ENCODE data around the gene COL4A2.

COL4A2 gene

DNA sequence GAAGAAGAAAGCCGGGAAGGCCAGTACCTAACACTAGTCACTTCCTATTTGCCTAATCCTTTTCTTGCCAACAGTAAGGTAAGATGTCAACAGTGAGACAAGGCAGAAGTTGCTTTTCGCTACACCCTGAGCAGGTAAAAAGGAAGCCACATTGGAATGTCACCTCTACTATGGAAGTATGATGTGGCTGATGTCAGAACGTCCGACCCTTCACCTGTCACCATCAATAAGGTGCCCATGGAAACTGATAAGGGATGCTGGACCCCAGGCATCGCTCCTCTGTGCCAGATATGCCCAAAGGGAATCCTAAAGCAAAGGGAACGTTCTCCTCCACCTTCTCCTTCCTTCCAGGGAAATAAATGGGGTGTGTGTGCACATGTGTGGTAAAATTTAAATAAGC, 34.4 kb upstream of the COL4A2 start:
- no peak for DNase-seq

- no peak for DNase-seq
These were observed 33.8 kb upstream of the COL4A2 start for GRCh38 chr13:110273254-110273653.

DNA sequence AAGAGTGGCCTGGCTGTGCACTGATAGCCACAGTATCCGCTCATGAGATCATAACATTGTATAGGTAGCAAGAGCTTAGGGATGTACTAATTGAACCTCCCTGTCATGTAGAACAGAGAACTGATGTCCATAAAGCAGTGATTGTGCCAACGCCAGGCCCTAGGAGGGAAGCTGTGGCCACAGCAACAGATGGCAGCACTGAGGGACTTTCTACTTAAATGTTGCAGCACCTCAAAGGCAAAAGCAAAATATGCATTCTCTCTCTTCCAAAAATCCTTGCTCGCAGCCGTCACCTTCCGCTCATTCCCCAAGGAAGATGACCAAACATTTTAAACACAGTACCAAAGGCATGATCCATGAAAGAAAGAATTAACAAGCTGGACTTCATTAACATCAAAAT, 32.4 kb upstream of the COL4A2 start:
- no peak for DNase-seq

DNA sequence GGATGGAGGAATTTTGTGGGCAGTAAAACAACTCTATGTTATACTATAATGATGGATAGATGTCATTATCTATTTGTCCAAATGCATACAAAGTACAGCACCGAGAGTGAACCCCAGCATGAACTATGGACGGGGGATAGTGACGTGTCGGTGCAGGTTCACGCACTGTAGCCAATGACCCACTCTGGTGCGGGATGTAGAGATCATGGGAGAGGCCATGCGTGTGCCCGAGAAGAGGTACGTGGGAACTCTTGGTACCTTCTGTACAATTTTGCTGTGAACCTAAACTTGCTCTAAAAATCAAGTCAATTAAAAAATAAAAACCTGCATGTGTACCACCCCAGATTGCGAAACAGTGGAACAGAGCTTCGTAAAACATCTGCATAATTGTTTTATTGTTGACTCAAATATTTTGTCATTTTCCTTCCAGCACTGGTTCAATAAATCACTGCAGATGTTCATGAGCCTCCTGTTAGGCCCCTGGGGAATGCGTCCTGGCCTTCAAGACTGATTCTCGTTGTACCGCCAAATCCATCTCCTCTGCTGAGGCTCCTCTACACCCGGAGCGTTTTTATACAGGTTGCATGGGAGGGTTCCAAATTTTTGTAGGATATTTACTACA, 31.0 kb upstream of the COL4A2 start:
- DNase-seq = no peak

- DNase-seq = no peak
These were observed 30.5 kb upstream of the COL4A2 start for GRCh38 chr13:110276553-110276950.

DNA sequence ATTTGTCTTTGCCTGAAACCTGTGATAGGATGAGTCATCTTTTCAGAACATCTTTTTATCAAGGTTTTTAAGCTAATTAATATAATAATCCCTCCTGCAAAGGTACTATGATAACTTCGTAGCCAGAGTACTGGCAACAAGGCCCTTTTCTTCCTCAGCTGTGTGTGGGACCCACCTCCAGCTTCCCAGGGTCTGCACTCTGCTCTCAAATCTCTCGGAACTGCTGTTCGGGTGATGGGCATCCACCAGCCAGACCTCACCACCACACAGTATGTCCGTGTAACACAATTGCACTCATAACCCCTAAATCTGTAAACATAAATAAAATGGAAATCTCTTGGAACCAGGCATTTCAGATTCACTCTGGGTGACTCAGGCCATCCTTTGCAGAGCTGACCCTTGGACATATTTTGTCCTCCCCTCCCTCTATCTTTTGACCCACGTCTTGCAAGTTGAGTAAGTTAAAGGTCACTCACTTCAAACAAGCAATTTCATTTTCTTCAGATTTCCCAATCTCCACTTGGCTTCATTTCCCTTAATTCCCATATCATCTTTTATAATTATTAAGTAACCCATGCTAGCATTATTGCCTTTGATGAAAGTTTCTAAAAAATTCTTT, 29.6 kb upstream of the COL4A2 start:
- no peak for DNase-seq

DNA sequence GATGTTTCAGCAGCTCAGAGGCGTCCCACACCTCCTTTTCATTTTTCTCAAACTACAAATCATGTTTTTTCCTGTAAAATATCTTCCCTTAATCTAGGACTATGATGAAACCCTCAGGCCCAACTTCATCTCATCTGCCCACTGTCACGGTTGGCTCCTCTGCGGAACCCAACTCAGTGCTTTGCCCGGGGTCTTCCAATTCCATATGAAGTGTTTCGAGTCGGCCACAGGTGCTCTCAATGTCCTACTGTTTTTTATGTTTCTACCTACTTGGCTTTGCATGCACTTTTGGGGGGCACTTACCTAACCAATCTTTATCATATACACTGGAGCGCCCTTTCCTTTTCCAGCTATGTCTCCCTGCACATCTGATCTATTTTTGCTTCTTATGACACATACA, 28.2 kb upstream of the COL4A2 start:
- no peak for DNase-seq

DNA sequence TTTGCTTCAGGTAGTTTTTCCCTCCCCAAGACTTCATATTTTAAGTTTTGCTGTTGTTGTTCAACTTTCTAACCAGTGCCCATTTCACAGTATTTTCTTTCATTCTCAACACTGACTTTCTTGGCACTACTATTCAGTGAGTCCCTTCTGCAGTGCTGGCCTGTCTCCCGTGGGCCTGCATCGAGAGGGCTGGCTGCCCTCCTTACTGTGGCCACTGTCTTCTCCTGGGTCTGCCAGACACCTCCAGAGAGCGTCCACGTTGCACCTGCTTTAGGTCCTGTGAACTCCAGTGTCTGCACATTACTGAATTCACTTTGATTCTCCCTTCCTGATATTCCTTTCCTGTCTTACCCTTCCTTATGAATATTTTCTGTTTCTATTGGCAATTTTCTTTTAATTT, 27.4 kb upstream of the COL4A2 start:
- no peak for DNase-seq

DNA sequence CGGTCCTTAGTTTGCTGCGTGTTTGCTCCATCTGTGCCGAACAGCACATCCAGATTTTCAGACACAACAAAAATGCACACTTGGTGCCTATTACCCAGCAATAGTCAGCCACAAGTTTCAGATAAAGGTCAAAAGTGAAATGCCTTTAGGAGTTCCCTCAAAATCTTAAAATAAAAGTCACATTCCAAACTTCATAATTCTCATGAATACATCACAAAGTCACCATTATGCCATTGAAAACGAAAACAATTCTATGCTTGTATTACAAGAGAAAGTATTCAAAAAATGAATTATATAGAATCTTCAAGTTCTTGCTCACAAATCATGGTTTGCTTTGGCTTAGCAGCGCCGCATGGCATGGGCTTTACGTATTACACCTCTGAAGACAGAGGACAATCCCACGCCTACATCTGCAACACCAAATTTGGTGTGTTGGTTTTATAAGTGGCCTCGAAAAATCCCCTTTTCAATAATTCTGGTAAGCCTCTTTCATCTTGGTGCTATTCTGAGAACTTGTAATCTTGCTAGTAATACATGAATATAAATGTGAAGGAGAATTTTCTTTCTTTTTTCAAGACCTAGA, 26.8 kb upstream of the COL4A2 start:
- DNase-seq = no peak

GRCh38 chr13:110280985-110281688, 25.9 kb upstream of the COL4A2 start:
- DNase-seq = no peak

- no peak for DNase-seq
These were observed 25.3 kb upstream of the COL4A2 start for GRCh38 chr13:110281736-110282135.

DNA sequence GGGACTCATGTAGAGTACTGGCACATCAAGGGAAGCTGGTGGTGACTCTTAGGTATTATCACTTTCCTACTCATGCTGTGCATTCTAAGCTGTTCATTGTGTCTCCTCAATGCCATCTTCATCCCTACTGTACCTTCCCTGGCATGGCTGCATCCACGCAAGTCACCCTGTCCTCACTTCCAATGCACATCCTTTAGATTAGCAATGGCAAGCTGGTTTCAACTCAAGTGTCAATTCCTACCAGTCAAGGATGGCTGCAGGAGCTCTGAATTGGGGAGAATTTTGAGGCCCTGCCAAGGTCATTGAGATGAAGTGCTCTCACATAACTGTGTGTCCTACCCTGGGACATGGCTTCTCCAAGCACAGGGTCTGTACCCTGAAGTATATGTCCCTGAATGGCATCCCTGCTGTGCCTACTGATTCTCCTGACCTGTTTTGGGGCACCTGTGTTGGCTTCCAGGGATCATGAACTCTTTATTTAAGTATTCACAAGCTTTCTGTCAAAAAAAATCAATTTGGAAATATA, 24.7 kb upstream of the COL4A2 start:
- no peak for DNase-seq

DNA sequence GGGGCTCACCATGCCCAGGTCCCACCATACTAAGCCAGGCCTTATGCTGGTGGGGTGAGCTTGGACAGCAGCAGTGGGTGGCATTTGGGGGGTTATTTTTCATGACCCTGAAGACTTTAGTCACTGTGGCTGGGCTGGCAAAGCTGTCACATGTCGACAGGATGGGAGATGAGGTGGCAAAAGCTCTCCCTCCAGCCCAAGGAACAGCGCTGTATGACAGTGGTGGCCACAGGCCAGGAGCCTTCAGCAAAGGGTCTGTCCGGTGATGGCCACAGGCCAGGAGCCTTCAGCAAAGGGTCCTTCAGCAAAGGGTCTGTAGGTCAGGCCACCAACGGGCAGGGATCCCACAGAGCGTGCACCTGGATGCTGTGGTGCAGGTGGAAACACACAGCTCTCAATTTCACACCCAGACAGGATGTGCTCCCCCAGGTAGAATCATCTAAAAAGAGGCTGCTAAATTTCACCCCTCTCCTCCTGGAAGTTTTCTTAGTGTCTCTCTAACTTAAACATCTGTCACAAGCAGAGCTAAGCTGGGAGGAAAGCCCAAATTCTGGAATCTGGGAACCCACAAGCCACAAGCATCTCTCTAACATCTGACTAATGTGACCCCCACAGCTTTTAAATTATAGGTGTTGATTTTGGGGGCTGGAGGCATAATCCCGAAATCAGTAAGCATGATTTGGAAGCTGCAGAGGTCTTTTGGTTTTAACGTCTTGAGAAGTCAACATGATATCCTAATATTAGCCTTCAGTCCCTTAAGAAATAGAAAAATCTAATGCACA, 23.2 kb upstream of the COL4A2 start:
- DNase-seq = no peak

DNA sequence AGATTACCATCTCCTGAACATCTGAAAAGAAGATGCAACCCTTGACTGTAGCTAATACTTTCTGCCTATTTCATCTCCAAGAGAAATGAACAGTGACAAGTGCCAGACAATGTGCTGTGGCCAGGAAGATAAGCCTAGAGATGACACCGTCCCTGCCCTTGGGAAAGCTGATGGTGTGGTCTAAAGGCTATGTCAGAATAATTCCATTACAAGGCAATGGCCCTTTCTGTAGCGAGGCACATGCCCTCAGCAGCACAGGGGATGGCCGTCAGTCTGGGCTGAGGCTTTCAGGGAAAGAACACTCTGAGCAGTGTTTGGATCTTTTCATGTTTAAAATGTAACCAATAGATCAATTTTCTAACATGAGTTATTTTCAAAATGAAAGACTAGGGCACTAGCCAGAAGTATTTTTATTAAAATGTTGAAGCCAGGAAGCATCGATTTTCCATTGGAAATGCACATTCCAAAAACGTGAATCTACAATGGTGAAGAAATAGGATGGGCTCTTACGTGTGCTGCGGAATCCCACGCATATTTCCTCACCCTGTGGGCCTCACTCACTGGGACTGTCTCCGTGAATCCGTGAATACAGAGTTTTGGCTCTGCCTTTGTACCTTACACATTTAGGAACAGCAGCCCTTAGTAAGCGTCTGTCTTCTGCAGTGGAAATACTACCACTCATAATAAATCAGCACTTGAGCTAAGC, 22.2 kb upstream of the COL4A2 start:
- DNase-seq = no peak

GRCh38 chr13:110285991-110286832, 20.9 kb upstream of the COL4A2 start:
- DNase-seq = no peak

- no peak for DNase-seq
These were observed 20.0 kb upstream of the COL4A2 start for GRCh38 chr13:110286833-110287819.

- DNase-seq = no peak
These were observed 17.9 kb upstream of the COL4A2 start for GRCh38 chr13:110289174-110289573.

DNA sequence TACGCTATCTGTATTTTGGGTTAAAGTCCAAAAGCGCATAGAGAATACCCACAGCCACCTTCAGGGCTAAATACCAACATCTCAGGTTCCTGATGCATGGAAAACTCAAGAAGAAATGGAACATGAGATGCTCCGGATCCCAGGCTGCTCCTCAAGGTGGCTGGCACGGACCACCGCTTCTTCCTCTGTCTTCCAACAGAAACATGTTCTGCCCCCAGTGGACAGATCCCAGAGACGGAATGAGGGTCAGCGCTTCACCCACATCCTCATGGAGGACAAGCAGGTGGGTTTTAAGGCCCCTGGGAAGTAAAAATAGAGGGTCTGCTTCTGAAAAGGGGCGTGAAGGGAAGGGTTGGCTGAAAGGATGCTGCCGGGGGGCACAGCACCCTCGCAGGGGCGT, 17.4 kb upstream of the COL4A2 start:
- no peak for DNase-seq

GRCh38 chr13:110290153-110290552, 16.9 kb upstream of the COL4A2 start:
- no peak for DNase-seq

- no peak for DNase-seq
These were observed 16.3 kb upstream of the COL4A2 start for GRCh38 chr13:110290826-110291225.
